Stimulated activated CD4-positive, alpha-beta T cell treated with anti-CD3 and anti-CD28 coated beads, Interleukin-1b, Interleukin-23, amount 100 ng/mL, for 1 hour (primary cell): Measurements from ENCODE around the gene MTHFS.

ENCODE experiments used
- DNase-seq, 2 donors: peaks; one replicate each; pipeline ENCODE4 v3.0.0-alpha.2; 2020; ENCODE audit warnings: low read depth in 2 of 2

Gene MTHFS

DNA sequence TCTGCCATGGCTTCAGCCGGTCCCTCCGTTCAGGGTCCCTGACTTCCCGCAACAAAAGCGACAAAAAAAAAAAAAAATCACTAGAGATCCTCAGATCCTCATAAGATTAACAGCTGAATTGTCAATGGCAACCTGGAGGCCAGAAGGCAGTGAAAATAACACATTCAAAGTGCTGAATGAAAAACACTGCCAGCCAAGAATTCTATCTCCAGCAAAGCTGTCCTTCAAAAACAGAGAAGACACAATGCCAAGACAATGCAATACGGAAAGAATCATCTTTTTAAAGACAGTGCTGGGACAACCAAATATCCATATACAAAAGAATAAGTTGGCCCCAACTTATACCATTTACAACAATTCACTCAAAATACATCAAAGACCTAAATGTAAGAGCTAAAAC lies 21.6 kb downstream of the MTHFS start:
- no peak for DNase-seq

- no peak for DNase-seq
Observed at GRCh38 chr15:79874242-79874641, 22.6 kb downstream of the MTHFS start.

- peak in 1 of 2 donors; percentile 17 for DNase-seq
Observed at GRCh38 chr15:79872358-79873017, 24.3 kb downstream of the MTHFS start.

DNA sequence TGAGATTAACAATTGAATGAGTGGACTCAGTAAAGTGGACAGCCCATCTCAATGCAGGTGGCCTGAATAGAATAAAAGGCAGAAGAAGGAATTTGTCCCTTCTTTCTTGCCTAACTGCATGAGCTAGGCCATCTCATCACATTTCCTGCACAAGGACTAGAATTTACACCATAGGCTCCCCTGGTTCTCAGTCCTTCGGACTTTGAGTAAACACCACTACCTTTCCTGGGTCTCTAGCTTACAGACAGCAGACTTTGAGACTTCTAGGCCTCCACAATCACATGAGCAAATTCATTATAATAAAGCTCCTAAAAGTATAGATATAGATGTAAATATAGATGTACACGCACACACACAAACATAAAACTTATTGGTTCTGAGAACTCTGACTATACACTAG lies 28.3 kb downstream of the MTHFS start:
- DNase-seq = no peak

DNA sequence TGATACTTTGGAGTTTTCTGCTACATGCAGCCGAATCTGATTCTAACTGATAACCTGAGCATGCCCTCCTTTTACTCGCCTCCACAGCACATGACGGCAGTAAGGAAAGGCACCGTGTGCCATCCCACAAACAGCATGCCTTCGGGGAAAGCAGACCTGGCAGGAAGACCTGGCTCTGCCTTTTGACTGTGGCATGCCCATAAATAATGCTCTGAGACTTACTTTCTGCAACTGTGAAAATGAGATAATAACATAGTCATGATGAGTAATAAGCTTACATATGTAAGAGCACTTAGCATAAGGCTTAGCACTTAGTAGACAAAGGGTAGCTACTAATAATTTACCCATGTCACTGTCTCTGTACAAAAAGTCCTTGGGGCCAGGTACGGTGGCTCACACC lies 32.9 kb downstream of the MTHFS start:
- DNase-seq = no peak

DNA sequence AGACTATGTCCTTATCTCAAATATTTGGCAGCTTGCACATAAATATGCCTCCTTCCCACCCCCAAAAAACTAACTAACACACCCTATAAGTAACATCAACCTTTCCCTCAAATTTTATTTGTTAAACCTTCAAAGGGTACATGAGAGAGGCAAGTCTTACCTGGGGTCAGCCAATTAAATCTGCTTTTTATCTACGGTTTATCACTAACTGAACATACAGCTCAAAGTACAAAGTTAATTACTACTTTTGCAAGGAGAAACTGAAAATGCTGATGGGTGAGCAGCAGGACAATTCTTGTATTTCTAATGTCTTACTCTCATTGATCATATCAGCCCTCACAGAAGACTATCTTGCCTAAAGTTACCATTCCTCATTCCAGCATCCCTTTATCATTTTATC lies 34.6 kb downstream of the MTHFS start:
- DNase-seq = no peak

- no peak for DNase-seq
Observed at GRCh38 chr15:79860661-79861060, 36.2 kb downstream of the MTHFS start.

- DNase-seq = no peak
Observed at GRCh38 chr15:79858469-79858868, 38.3 kb downstream of the MTHFS start.

GRCh38 chr15:79853492-79854328 lies 43.1 kb downstream of the MTHFS start:
- DNase-seq = peak in 1 of 2 donors; percentile 42

- no peak for DNase-seq
Observed at GRCh38 chr15:79849789-79850188, 47.0 kb downstream of the MTHFS start.

DNA sequence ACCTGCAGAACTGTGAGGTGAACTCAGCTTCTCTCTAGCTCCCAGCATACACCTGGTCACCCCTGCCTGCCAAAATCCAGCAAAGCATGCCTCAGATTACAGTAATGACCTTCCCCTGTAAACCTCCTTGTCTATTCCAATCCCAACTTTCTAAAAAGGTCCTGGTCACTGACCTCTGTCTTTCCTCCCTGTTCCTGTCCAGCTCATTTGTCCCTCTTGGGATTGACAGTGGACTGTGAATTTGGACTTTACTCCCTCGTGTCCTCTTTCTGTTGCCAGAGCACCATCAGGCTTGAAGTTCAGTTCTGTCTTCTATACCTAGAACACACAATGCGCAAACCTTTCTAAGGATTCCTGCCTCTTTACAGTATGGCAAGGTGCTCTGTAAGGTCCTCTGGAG lies 50.3 kb downstream of the MTHFS start:
- DNase-seq = no peak

DNA sequence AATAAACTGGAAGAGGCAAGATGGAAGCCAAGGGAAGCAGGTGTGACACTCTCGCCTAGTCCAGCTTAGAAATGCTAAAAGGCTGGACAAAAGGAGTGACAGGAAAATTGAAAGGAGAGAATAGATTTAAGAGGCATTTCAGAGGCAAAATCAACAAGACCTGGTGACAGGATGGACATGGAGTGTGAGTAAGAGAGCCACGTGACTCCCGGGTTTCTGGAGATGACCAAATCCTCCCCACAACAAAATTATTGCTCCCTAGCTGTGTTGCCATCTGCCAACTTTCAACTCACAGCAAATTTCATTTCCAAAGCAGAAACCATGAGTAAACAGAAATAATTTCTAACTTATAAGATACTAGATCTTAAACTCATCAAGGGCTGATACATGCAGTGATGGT lies 52.6 kb downstream of the MTHFS start:
- DNase-seq = no peak

- DNase-seq = no peak
Observed at GRCh38 chr15:79837846-79838245, 59.0 kb downstream of the MTHFS start.

GRCh38 chr15:79834495-79834894 lies 62.3 kb downstream of the MTHFS start:
- DNase-seq = no peak

GRCh38 chr15:79832367-79833120 lies 64.3 kb downstream of the MTHFS start:
- DNase-seq = no peak

DNA sequence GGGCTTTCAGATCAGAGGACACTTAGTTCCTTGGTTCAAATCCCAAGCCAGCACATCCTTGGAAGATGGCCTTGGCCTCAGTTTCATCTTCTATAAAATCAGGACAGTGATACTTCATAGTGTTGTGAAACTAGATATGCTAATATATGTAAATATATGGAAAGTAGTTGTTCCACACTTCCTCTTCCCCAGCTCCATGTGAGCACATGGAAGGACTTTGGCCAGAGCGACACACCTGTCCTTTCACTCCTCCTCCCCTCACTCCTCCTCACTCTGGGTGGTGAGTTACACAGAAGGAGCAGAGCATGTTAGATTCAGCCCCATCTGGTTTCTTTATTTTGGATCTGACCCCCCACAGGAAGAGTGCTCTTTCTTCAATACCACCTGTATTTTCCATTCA lies 65.2 kb downstream of the MTHFS start:
- no peak for DNase-seq

GRCh38 chr15:79829950-79830349 lies 66.9 kb downstream of the MTHFS start:
- no peak for DNase-seq

- DNase-seq = no peak
Observed at GRCh38 chr15:79828447-79828846, 68.4 kb downstream of the MTHFS start.

- no peak for DNase-seq
Observed at GRCh38 chr15:79826800-79827199, 70.0 kb downstream of the MTHFS start.

DNA sequence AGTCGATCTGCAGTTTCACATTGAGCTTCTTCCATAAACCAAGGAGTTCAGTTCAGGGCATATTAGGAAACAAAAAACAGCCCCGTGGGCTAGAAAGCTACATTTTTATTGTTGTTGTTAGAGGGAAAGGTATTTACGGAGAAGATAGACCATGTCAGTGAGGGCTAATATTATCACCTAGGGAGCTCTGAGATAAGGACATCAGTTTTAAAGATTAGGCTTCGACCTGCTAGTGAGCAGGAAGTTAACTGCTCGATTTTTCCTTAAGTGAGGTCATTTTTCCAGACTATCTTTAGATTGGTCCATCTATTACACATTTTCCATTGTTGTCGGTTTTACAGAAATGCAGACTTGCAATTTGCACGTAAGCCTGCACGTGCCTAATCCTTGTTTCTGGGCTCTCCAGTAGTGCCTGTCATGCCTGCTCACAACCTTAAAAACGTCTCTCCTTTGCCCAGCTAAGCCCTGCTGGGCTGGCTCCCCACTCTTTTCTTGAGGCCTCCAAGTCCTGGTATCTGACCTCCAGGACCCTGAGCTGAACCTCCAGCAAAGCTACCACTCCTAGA lies 72.6 kb downstream of the MTHFS start:
- DNase-seq = no peak

GRCh38 chr15:79820820-79821219 lies 76.0 kb downstream of the MTHFS start:
- no peak for DNase-seq

DNA sequence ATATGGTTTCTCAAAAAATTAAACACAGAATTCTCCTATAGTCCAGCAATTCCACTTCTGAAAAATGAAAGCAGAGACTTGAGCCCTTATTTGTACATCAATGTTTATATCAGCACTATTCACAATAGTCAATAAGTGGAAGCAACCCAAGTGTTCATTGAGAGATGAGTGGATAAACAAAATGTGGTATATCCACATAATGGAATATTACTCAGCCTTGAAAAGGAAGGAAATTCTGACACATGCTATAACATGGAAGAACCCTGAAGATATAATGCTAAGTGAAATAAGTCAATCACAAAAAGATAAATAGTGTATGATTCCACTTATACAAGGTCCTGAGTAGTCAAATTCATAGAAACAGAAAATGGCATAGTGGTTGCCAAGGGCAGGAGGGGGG lies 76.6 kb downstream of the MTHFS start:
- no peak for DNase-seq
